Stimulated activated effector memory CD8-positive, alpha-beta T cell treated with anti-CD3 and anti-CD28 coated beads, Interleukin-12 subunit alpha, Interleukin-12 subunit beta, amount 100 ng/mL, for 72 hours (primary cell): ENCODE data around the gene SMIM33.
A peak's percentile ranks its signal among the peaks of the same experiment; 100 is the strongest.
"Not testable (repeated sequence)": the region's sequence is repeated elsewhere in the genome, so short reads cannot be mapped to it uniquely, and the experiment has no call there.

Experiments used
- ATAC-seq: fragments of 150-1000 bp; cut with Tn5 transposase; 2 replicates; pipeline ENCODE4 v1.10.0; 2021
- DNase-seq, 2 donors: peaks; one replicate each; pipeline ENCODE4 v3.0.0; 2021 to 2022; ENCODE audit warnings: low spot score in 2 of 2
- H3K27ac Mint-ChIP-seq: one replicate; pipeline ENCODE4 v1.8.0; 2022; ENCODE audit warnings: mild to moderate bottlenecking, mixed read lengths
- H3K36me3 Mint-ChIP-seq: one replicate; pipeline ENCODE4 v1.8.0; 2022; ENCODE audit warnings: mild to moderate bottlenecking, mixed read lengths
- H3K4me1 Mint-ChIP-seq: one replicate; pipeline ENCODE4 v1.8.0; 2022; ENCODE audit warnings: mixed read lengths
- H3K4me3 Mint-ChIP-seq: one replicate; pipeline ENCODE4 v1.8.0; 2022; ENCODE audit warnings: mild to moderate bottlenecking, mixed read lengths
- H3K9me3 Mint-ChIP-seq: one replicate; pipeline ENCODE4 v1.8.0; 2022; ENCODE audit warnings: mixed read lengths

Gene SMIM33

GRCh38 chr5:139470821-139471300 is at the start of gene SMIM33:
Gene SMIM33, plus strand, starts transcription at chr5:139471004. Its CDS starts 118 bp downstream, at chr5:139471122.
- peak within 1 kb of the TSS; percentile 98 for H3K27ac Mint-ChIP-seq
- H3K9me3 Mint-ChIP-seq: no peaks in the 10 kb centered on the region
- peaks cover 67% of the 10 kb centered on the region for H3K4me1 Mint-ChIP-seq
- ATAC-seq (peak; percentile 63), DNase-seq (peak in 1 of 2 donors; percentile 58)
- peak within 1 kb of the TSS; percentile 72 for H3K4me3 Mint-ChIP-seq
- H3K36me3 Mint-ChIP-seq: peaks cover 44% of the 10 kb centered on the region

- peaks cover 96% of the 10 kb centered on the region for H3K36me3 Mint-ChIP-seq
- DNase-seq: peak in 1 of 2 donors; percentile 73
- no peaks in the 10 kb centered on the region for H3K9me3 Mint-ChIP-seq
- ATAC-seq: peak; percentile 92
- H3K27ac Mint-ChIP-seq: no peak overlapping the region
- no peak overlapping the region for H3K4me3 Mint-ChIP-seq
- peaks cover 7% of the 10 kb centered on the region for H3K4me1 Mint-ChIP-seq
Observed at GRCh38 chr5:139422307-139422893, 48.4 kb upstream of the SMIM33 start.

GRCh38 chr5:139425497-139425896 is 45.3 kb upstream of the SMIM33 start:
- H3K9me3 Mint-ChIP-seq: no peaks in the 10 kb centered on the region
- no peak overlapping the region for H3K27ac Mint-ChIP-seq
- DNase-seq: no peak
- peaks cover 7% of the 10 kb centered on the region for H3K4me1 Mint-ChIP-seq
- peaks cover 90% of the 10 kb centered on the region for H3K36me3 Mint-ChIP-seq
- no peak for ATAC-seq
- H3K4me3 Mint-ChIP-seq: no peak overlapping the region

- Mint-ChIP-seq H3K36me3 (peaks cover 81% of the 10 kb centered on the region), H3K4me3 (no peak overlapping the region), H3K4me1 (peaks cover 7% of the 10 kb centered on the region), H3K27ac (no peak overlapping the region), H3K9me3 (no peaks in the 10 kb centered on the region)
- DNase-seq (no peak), ATAC-seq (no peak)
Observed at GRCh38 chr5:139426203-139426885, 44.5 kb upstream of the SMIM33 start.

- peaks cover 60% of the 10 kb centered on the region for H3K36me3 Mint-ChIP-seq
- no peaks in the 10 kb centered on the region for H3K9me3 Mint-ChIP-seq
- no peak overlapping the region for H3K4me3 Mint-ChIP-seq
- no peaks in the 10 kb centered on the region for H3K4me1 Mint-ChIP-seq
- DNase-seq (no peak), ATAC-seq (no peak)
- H3K27ac Mint-ChIP-seq: peak overlapping the region; percentile 26
Observed at GRCh38 chr5:139430015-139430414, 40.8 kb upstream of the SMIM33 start.

- Mint-ChIP-seq H3K4me3 (no peak overlapping the region), H3K4me1 (no peaks in the 10 kb centered on the region), H3K27ac (no peak overlapping the region), H3K36me3 (peaks cover 65% of the 10 kb centered on the region), H3K9me3 (no peaks in the 10 kb centered on the region)
- DNase-seq: no peak
- ATAC-seq: no peak
Observed at GRCh38 chr5:139431706-139432105, 39.1 kb upstream of the SMIM33 start.

GRCh38 chr5:139435676-139436075 is 35.1 kb upstream of the SMIM33 start:
- no peak for DNase-seq
- Mint-ChIP-seq H3K27ac (no peak overlapping the region), H3K4me1 (peaks cover 30% of the 10 kb centered on the region), H3K36me3 (peaks cover 51% of the 10 kb centered on the region), H3K4me3 (no peak overlapping the region), H3K9me3 (no peaks in the 10 kb centered on the region)
- no peak for ATAC-seq

GRCh38 chr5:139438707-139439012 is 32.1 kb upstream of the SMIM33 start:
- peaks cover 42% of the 10 kb centered on the region for H3K36me3 Mint-ChIP-seq
- H3K9me3 Mint-ChIP-seq: no peaks in the 10 kb centered on the region
- peak overlapping the region; percentile 100 for H3K27ac Mint-ChIP-seq
- H3K4me1 Mint-ChIP-seq: peaks cover 56% of the 10 kb centered on the region
- ATAC-seq (no peak), DNase-seq (no peak)
- H3K4me3 Mint-ChIP-seq: peak overlapping the region; percentile 93

- no peaks in the 10 kb centered on the region for H3K9me3 Mint-ChIP-seq
Observed at GRCh38 chr5:139439013-139439903, 31.5 kb upstream of the SMIM33 start, which contains the start of gene DNAJC18. Gene DNAJC18, minus strand, starts transcription at chr5:139439525. Its CDS starts 80 bp downstream, at chr5:139439445.

GRCh38 chr5:139440416-139440815 is 30.4 kb upstream of the SMIM33 start:
- Mint-ChIP-seq H3K4me1 (peaks cover 70% of the 10 kb centered on the region), H3K4me3 (peak overlapping the region; percentile 93), H3K36me3 (peaks cover 32% of the 10 kb centered on the region), H3K27ac (peak overlapping the region; percentile 100)
- H3K9me3 Mint-ChIP-seq, ATAC-seq, DNase-seq: not testable (repeated sequence)

More at GRCh38 chr5:139439013-139439903, 31.5 kb upstream of the SMIM33 start, which contains the start of gene DNAJC18:
- peaks cover 62% of the 10 kb centered on the region for H3K4me1 Mint-ChIP-seq
- ATAC-seq: peak; percentile 90
- peak within 1 kb of the TSS; percentile 100 for H3K27ac Mint-ChIP-seq
- H3K4me3 Mint-ChIP-seq: peak within 1 kb of the TSS; percentile 93
- DNase-seq: peak; percentile 82 to 96
- H3K36me3 Mint-ChIP-seq: peaks cover 42% of the 10 kb centered on the region

- Mint-ChIP-seq H3K4me1 (peaks cover 87% of the 10 kb centered on the region), H3K27ac (peak overlapping the region; percentile 98), H3K4me3 (no peak overlapping the region), H3K9me3 (no peaks in the 10 kb centered on the region), H3K36me3 (peaks cover 18% of the 10 kb centered on the region)
- ATAC-seq (peak; percentile 54), DNase-seq (no peak)
Observed at GRCh38 chr5:139443831-139444453, 26.9 kb upstream of the SMIM33 start.

GRCh38 chr5:139445325-139446170 is 25.3 kb upstream of the SMIM33 start:
- peak overlapping the region; percentile 98 for H3K27ac Mint-ChIP-seq
- DNase-seq: no peak
- no peak for ATAC-seq
- H3K4me3 Mint-ChIP-seq: no peak overlapping the region
- peaks cover 12% of the 10 kb centered on the region for H3K36me3 Mint-ChIP-seq
- H3K9me3 Mint-ChIP-seq: no peaks in the 10 kb centered on the region
- peaks cover 78% of the 10 kb centered on the region for H3K4me1 Mint-ChIP-seq

GRCh38 chr5:139446956-139447779 is 23.6 kb upstream of the SMIM33 start:
- H3K4me1 Mint-ChIP-seq: peaks cover 68% of the 10 kb centered on the region
- peak in 1 of 2 donors; percentile 81 for DNase-seq
- H3K4me3 Mint-ChIP-seq: peak overlapping the region; percentile 55
- peak overlapping the region; percentile 98 for H3K27ac Mint-ChIP-seq
- H3K9me3 Mint-ChIP-seq: no peaks in the 10 kb centered on the region
- peak; percentile 82 for ATAC-seq
- peaks cover 12% of the 10 kb centered on the region for H3K36me3 Mint-ChIP-seq
